GM12875 (cell line): ENCODE results near the gene SOX5.

Source experiments
- H3K4me3 ChIP-seq: one replicate; pipeline ENCODE4 v1.5.1; 2011; ENCODE audit warnings: low read depth, low read length, control low read depth
- TF ChIP-seq, protein P1 (sequence below): IDR thresholded peaks from 2 replicates; pipeline ENCODE4 v1.5.1; 2011; ENCODE audit warnings: low read depth, mild to moderate bottlenecking, control low read depth, inconsistent platforms, low read length, moderate library complexity, borderline replicate concordance; ENCODE audit not compliant: insufficient read depth

The SOX5 gene

DNA sequence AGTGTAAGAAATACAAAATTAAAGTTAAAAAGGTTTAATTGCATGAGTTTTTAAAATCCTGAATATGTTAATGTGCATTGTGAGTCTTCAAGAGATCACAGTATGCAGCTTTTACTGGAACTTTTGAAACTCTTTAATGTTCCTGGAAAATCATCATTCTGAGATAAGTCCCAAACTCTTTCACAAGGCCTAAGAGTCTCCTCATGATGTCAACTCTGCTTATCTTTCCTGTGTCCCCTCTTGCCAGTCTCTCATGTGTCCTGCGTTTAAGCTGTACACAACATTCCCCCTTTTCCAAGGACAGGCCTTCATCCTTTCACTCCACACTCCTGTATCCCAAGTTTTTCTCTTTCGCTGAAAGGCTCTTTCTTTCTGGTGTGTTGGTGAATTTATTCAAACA lies 380.1 kb downstream of the SOX5 start:
- no peak overlapping the region for H3K4me3 ChIP-seq
- TF ChIP-seq, protein P1, sequence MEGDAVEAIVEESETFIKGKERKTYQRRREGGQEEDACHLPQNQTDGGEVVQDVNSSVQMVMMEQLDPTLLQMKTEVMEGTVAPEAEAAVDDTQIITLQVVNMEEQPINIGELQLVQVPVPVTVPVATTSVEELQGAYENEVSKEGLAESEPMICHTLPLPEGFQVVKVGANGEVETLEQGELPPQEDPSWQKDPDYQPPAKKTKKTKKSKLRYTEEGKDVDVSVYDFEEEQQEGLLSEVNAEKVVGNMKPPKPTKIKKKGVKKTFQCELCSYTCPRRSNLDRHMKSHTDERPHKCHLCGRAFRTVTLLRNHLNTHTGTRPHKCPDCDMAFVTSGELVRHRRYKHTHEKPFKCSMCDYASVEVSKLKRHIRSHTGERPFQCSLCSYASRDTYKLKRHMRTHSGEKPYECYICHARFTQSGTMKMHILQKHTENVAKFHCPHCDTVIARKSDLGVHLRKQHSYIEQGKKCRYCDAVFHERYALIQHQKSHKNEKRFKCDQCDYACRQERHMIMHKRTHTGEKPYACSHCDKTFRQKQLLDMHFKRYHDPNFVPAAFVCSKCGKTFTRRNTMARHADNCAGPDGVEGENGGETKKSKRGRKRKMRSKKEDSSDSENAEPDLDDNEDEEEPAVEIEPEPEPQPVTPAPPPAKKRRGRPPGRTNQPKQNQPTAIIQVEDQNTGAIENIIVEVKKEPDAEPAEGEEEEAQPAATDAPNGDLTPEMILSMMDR = no peak

GRCh38 chr12:23566133-23566532 lies 383.3 kb downstream of the SOX5 start:
- TF ChIP-seq, protein P1 = no peak

GRCh38 chr12:23564451-23565152 lies 384.9 kb downstream of the SOX5 start:
- TF ChIP-seq, protein P1 = no peak
- H3K4me3 ChIP-seq = no peak overlapping the region

More at GRCh38 chr12:23566133-23566532, 383.3 kb downstream of the SOX5 start:
- no peak overlapping the region for H3K4me3 ChIP-seq

GRCh38 chr12:23561364-23562345 lies 387.8 kb downstream of the SOX5 start:
- TF ChIP-seq, protein P1 = no peak
- H3K4me3 ChIP-seq = no peak overlapping the region

DNA sequence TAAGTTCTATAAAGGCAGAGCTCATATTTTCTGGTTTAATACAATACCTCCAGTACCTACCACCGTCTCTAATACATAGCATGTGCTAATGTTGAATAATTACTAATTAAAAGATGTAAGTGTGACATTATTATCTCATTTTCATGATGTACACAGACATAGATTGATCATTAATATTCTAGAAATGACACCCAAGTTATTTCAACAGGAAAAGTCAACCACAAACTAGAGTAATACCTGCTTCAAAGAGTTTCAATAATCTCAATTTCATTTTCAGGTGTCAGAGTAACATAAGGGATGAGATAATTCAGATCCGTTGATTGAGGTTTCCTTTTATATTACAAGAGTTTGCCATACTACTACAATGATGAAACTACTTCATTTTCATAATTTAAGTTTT lies 388.9 kb downstream of the SOX5 start:
- TF ChIP-seq, protein P1 = no peak
- no peak overlapping the region for H3K4me3 ChIP-seq

DNA sequence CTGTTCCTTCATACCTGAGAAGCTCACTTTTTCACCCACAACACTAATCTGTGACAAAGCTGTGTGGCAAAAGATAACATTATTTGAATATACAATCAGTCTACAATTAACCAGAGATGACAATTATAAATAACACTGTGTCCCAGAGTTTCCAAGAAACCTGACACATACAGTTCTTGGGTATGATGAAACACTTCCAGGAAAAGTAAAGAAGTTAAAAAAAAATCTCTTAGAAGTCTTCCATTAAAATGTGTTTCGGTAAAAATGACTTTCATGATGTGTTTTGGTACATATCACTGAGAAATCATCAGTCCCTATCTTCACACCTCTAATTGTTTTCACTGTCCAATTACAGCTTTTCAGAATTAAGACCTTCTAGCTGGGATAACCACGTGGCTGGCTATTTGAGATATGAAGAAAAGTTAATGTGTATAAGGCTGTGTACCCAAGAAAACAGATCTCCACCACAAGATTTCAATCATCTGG lies 390.2 kb downstream of the SOX5 start:
- H3K4me3 ChIP-seq = no peak overlapping the region
- TF ChIP-seq, protein P1 = no peak
